NT2/D1 (cell line): ENCODE measurements around the gene ZSCAN5A.
"Not testable (repeated sequence)": the region's sequence is repeated elsewhere in the genome, so short reads cannot be mapped to it uniquely, and the experiment has no call there.

ENCODE experiments used
- DNase-seq: peaks from one replicate; pipeline ENCODE4 v3.0.0-alpha.2; 2011; ENCODE audit warnings: low read depth, low spot score
- H3K27me3 ChIP-seq: 2 replicates; pipeline ENCODE4 v1.6.0; 2011; ENCODE audit warnings: mild to moderate bottlenecking; ENCODE audit not compliant: insufficient read length, insufficient read depth
- H3K36me3 ChIP-seq: 2 replicates; pipeline ENCODE4 v1.6.1; 2011; ENCODE audit warnings: mild to moderate bottlenecking, low read length, mixed read lengths; ENCODE audit not compliant: insufficient read depth, insufficient read length
- H3K4me1 ChIP-seq: 2 replicates; pipeline ENCODE4 v1.5.1; 2011; ENCODE audit not compliant: insufficient read depth, insufficient read length
- H3K4me3 ChIP-seq: 2 replicates; pipeline ENCODE4 v1.5.1; 2011; ENCODE audit warnings: low read depth; ENCODE audit not compliant: insufficient read length
- H3K9ac ChIP-seq: 2 replicates; pipeline ENCODE4 v1.6.0; 2011; ENCODE audit warnings: low read depth; ENCODE audit not compliant: insufficient read length
- H3K9me3 ChIP-seq: 2 replicates; pipeline ENCODE4 v1.5.1; 2011; ENCODE audit warnings: mild to moderate bottlenecking, low read length; ENCODE audit not compliant: insufficient read depth
- SUZ12 ChIP-seq: IDR thresholded peaks from 2 replicates; pipeline ENCODE4 v1.6.1; 2011; ENCODE audit not compliant: insufficient read length, insufficient read depth; ENCODE audit errors: extremely low read depth
- YY1 ChIP-seq: IDR thresholded peaks from 2 replicates; pipeline ENCODE4 v1.6.1; 2011; ENCODE audit not compliant: insufficient read length, insufficient read depth
- ZNF274 ChIP-seq: IDR thresholded peaks from 2 replicates; pipeline ENCODE4 v1.6.1; 2011; ENCODE audit warnings: mild to moderate bottlenecking, low read depth, low read length

The ZSCAN5A gene

GRCh38 chr19:56218961-56219360 lies 95.7 kb downstream of the ZSCAN5A start:
- Histone ChIP-seq H3K9me3 (no peaks in the 10 kb centered on the region), H3K36me3 (peaks cover 5% of the 10 kb centered on the region), H3K4me1 (no peaks in the 10 kb centered on the region), H3K4me3 (no peak overlapping the region), H3K27me3 (no peaks in the 10 kb centered on the region), H3K9ac (no peak overlapping the region)
- TF ChIP-seq SUZ12, result no peak
- TF ChIP-seq ZNF274, result no peak
- TF ChIP-seq YY1, result no peak
- no peak for DNase-seq

DNA sequence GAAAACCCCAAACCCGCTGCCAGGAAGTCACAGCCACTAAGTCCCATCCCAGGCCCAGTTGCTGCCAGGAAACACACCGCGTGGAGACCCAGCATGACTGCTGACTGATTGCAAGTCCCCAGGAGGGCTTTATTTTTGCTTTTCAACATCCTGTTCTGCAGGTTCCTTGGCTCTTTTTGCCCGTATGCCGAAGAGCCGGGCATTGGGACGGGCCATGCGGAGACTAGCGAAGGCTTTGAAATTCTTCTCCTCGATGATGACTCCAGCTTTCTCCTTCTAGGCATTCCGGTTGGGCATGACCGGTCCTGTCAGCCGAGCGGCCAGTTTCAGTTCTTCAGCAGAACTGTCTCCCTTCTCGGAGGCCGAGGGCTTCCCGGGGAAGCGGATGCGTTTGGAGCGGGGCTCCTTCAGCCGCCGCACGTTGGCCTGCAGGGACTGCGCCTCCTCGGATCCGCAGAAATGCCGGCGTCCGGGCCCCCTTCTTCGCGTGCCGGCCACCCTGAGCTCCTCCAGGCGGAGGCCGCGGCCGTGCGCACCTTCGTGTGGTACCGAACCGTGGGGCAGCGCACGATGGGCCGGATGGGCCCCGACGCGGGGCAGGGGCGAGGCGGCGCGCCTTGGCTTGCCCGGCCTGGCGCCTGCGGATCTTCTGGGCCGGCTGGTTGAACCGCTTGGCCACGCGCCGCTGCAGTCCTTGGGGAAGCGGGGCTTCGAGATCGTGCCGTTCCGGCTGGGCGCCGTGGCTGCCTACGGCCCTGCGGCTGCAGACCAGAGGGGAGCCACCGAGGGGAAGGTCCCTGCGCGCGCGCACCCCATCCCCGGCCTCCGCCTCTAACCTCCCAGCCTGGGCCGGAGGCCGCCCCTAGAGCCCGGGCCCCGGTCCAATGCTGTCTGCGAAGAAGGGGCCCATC lies 97.3 kb downstream of the ZSCAN5A start:
- Histone ChIP-seq H3K4me3 (no peak overlapping the region), H3K9ac (no peak overlapping the region), H3K4me1 (no peaks in the 10 kb centered on the region), H3K9me3 (no peaks in the 10 kb centered on the region), H3K36me3 (no peaks in the 10 kb centered on the region), H3K27me3 (no peaks in the 10 kb centered on the region)
- no peak for DNase-seq
- no peak for TF ChIP-seq SUZ12
- TF ChIP-seq ZNF274, result no peak
- no peak for TF ChIP-seq YY1

DNA sequence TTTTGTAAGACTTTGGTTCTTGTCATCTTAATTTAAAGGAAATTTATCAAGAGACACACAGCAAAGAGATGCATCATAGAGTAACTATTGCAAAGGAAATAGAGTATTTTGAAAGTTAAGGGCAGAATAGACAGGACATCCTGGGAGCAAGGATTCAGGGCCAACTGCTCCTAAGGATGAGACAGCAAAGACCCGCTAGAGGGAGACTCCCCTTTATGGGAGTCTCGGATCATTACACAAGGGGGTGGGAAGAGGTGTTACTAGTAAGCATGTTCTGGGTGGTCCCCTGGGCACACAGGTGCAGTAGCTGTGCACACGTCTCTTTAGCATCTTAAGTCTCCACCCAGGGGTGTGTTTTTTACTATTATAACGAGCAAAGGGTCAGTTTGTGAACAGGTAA lies 102.9 kb downstream of the ZSCAN5A start:
- TF ChIP-seq SUZ12 (no peak), YY1 (no peak), ZNF274 (no peak)
- no peaks in the 10 kb centered on the region for H3K4me1 ChIP-seq
- no peak for DNase-seq

DNA sequence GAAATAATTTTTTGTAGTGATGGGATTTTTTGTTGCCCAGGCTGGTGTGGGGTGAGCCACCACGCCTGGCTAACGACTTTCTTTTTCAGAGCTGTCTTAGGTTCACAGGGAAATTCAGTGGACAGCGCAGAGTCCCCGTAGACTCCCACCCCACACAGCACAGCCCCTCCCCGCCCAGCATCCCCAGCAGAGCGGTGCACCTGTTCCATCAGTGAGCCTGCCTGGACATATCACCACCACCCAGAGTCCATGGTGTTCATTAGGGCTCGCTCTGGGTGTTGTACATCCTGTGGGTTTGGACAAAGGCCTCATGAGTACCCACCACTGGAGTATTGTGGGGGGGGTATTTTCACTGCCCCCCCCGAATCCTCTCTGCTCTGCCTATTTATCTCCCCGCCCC lies 104.6 kb downstream of the ZSCAN5A start:
- not testable (repeated sequence) for H3K27me3 ChIP-seq, DNase-seq, H3K9ac ChIP-seq, H3K9me3 ChIP-seq, H3K4me3 ChIP-seq, H3K4me1 ChIP-seq, H3K36me3 ChIP-seq

More for the DNA sequence above, 102.9 kb downstream of the ZSCAN5A start:
- Histone ChIP-seq H3K36me3 (no peaks in the 10 kb centered on the region), H3K27me3 (no peaks in the 10 kb centered on the region), H3K9me3 (no peaks in the 10 kb centered on the region), H3K4me3 (no peak overlapping the region), H3K9ac (no peak overlapping the region)

DNA sequence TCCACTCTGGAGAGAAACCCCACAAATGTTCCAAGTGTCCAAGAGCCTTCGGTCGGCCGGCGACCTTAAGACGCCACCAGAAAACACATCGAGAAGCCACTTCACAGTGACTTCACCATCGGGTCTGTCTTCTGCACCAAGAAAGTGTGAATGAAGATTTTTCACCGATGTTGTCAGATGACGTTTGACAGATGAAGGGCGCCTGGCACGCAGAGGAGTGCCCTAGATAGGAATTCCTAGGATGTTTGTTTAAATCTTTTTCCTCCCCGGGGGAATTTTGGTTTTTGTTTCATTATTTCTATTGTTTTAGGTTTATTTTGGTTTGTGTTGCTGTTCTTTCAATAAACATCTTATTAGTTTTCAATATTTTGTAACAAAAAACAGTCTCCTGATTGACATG lies 105.5 kb downstream of the ZSCAN5A start:
- H3K4me1 ChIP-seq, result no peaks in the 10 kb centered on the region
- no peak overlapping the region for H3K9ac ChIP-seq
- H3K4me3 ChIP-seq, result no peak overlapping the region
- no peak for DNase-seq
- no peaks in the 10 kb centered on the region for H3K9me3 ChIP-seq
- no peak for TF ChIP-seq SUZ12
- TF ChIP-seq YY1, result no peak
- TF ChIP-seq ZNF274, result no peak
- no peaks in the 10 kb centered on the region for H3K36me3 ChIP-seq
- H3K27me3 ChIP-seq, result no peaks in the 10 kb centered on the region

- not testable (repeated sequence) for H3K27me3 ChIP-seq, DNase-seq, H3K9me3 ChIP-seq, H3K4me1 ChIP-seq, H3K36me3 ChIP-seq, H3K9ac ChIP-seq, H3K4me3 ChIP-seq
Measured at GRCh38 chr19:56207581-56207980, 107.1 kb downstream of the ZSCAN5A start.

- TF ChIP-seq SUZ12 (no peak), ZNF274 (no peak), YY1 (no peak)
- DNase-seq, result no peak
- no peak within 1 kb of the TSS for H3K4me3 ChIP-seq
- H3K4me1 ChIP-seq, result no peaks in the 10 kb centered on the region
- H3K9ac ChIP-seq, result no peak within 1 kb of the TSS
- H3K36me3 ChIP-seq, result no peaks in the 10 kb centered on the region
- no peaks in the 10 kb centered on the region for H3K27me3 ChIP-seq
- H3K9me3 ChIP-seq, result no peaks in the 10 kb centered on the region
Measured at GRCh38 chr19:56201973-56202372, 112.7 kb downstream of the ZSCAN5A start, which contains the start of gene ZSCAN5C. TSS of gene ZSCAN5C (plus strand) at chr19:56202273. CDS start at chr19:56205914, 3,641 bp downstream.

- H3K4me1 ChIP-seq, result no peaks in the 10 kb centered on the region
Measured at GRCh38 chr19:56199687-56200086, 115.0 kb downstream of the ZSCAN5A start.

GRCh38 chr19:56197646-56198045 lies 117.0 kb downstream of the ZSCAN5A start, which contains the start of gene ZSCAN5B:
TSS of gene ZSCAN5B (minus strand) at chr19:56197783. CDS start at chr19:56193052, 4,731 bp downstream.
- not testable (repeated sequence) for H3K4me3 ChIP-seq

More at GRCh38 chr19:56199687-56200086, 115.0 kb downstream of the ZSCAN5A start:
- H3K36me3 ChIP-seq, result no peaks in the 10 kb centered on the region
- no peaks in the 10 kb centered on the region for H3K9me3 ChIP-seq
- H3K9ac ChIP-seq, result no peak overlapping the region
- no peak for DNase-seq
- H3K27me3 ChIP-seq, result no peaks in the 10 kb centered on the region
- TF ChIP-seq ZNF274 (no peak), SUZ12 (no peak), YY1 (no peak)
- H3K4me3 ChIP-seq, result no peak overlapping the region

More at GRCh38 chr19:56197646-56198045, 117.0 kb downstream of the ZSCAN5A start, which contains the start of gene ZSCAN5B:
- not testable (repeated sequence) for H3K36me3 ChIP-seq, H3K9ac ChIP-seq, H3K9me3 ChIP-seq, H3K4me1 ChIP-seq, H3K27me3 ChIP-seq, DNase-seq
